ENCODE measurements around the gene PRKCH.

- TF ChIP-seq CTCF (IDR thresholded peaks at IDR 0.05; ENCODE audit: low read depth, low read length): no peak
- TF ChIP-seq POLR2A (IDR thresholded peaks at IDR 0.05; ENCODE audit: extremely low read depth, insufficient read length): no peak
Measured at GRCh38 chr14:61406675-61407074, 85.3 kb downstream of the PRKCH start.

Data from NB4 (cell line).